Measurements from ENCODE around the gene TSSK2.

Gene TSSK2

DNA sequence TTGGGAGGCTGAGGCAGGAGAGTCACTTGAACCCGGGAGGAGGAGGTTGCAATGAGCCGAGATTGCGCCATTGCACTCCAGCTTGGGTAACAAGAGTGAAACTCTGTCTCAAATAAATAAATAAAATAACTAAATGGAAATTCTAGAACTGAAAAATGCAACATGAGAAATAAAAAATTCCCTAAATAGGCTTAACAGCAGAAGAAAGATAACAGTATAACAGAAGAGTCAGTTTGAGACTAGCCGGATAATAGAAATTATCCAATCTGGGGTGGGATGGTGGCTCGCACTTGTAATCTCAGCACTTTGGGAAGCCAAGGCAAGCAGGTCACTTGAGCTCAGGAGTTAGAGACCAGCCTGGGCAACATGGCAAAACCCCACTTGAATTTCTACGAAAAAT lies 33.3 kb downstream of the TSSK2 start:
- peaks cover 25 to 35% (median 29%) of the 10 kb centered on the region in 5 donors for H3K27me3 ChIP-seq (ENCODE audit: control insufficient read depth in 5 of 5, insufficient read depth in 4 of 5, low read length in 5 of 5)
- H3K4me1 ChIP-seq (ENCODE audit: control insufficient read depth in 5 of 5, insufficient read depth in 5 of 5, low read length in 5 of 5), result peaks cover 0 to 5% (median 3%) of the 10 kb centered on the region in 5 donors
- H3K9ac ChIP-seq (ENCODE audit: low read length in 5 of 5), result no peak overlapping the region
- no peaks in the 10 kb centered on the region for H3K36me3 ChIP-seq (ENCODE audit: control insufficient read depth in 5 of 5, insufficient read depth in 5 of 5, low read length in 5 of 5)
- H3K9me3 ChIP-seq (ENCODE audit: control insufficient read depth in 5 of 5, low read length in 5 of 5), result no peaks in the 10 kb centered on the region
- H3K4me3 ChIP-seq (ENCODE audit: low read depth in 1 of 5, low read length in 5 of 5), result no peak overlapping the region
- no peak overlapping the region for H3K27ac ChIP-seq (ENCODE audit: low read depth, low read length)

DNA sequence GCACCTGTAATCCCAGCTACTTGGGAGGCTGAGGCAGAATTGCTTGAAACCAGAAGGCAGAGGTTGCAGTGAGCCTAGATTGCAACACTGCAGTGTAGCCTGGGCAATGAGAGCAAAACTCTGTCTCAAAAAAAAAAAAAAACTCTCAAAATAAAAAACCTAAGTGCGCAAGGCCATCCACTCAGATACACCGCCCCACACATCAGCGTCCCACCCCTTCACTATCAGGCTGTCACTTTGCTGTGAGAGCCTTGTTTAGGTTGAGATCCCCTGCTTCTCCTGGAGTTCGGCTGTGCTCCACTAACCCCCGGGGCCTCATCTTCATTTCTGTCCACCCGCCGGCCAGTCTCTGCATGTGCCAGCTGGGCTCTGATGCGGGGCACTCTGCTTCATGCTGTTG lies 35.3 kb downstream of the TSSK2 start:
- Histone ChIP-seq H3K27ac (ENCODE audit: low read depth, low read length) (no peak overlapping the region), H3K4me3 (ENCODE audit: low read depth in 1 of 5, low read length in 5 of 5) (no peak overlapping the region), H3K9ac (ENCODE audit: low read length in 5 of 5) (no peak overlapping the region), H3K9me3 (ENCODE audit: control insufficient read depth in 5 of 5, low read length in 5 of 5) (no peaks in the 10 kb centered on the region), H3K4me1 (ENCODE audit: control insufficient read depth in 5 of 5, insufficient read depth in 5 of 5, low read length in 5 of 5) (peaks cover 2 to 24% (median 21%) of the 10 kb centered on the region in 5 donors), H3K27me3 (ENCODE audit: control insufficient read depth in 5 of 5, insufficient read depth in 4 of 5, low read length in 5 of 5) (peaks cover 29 to 41% (median 37%) of the 10 kb centered on the region in 5 donors), H3K36me3 (ENCODE audit: control insufficient read depth in 5 of 5, insufficient read depth in 5 of 5, low read length in 5 of 5) (no peaks in the 10 kb centered on the region)

DNA sequence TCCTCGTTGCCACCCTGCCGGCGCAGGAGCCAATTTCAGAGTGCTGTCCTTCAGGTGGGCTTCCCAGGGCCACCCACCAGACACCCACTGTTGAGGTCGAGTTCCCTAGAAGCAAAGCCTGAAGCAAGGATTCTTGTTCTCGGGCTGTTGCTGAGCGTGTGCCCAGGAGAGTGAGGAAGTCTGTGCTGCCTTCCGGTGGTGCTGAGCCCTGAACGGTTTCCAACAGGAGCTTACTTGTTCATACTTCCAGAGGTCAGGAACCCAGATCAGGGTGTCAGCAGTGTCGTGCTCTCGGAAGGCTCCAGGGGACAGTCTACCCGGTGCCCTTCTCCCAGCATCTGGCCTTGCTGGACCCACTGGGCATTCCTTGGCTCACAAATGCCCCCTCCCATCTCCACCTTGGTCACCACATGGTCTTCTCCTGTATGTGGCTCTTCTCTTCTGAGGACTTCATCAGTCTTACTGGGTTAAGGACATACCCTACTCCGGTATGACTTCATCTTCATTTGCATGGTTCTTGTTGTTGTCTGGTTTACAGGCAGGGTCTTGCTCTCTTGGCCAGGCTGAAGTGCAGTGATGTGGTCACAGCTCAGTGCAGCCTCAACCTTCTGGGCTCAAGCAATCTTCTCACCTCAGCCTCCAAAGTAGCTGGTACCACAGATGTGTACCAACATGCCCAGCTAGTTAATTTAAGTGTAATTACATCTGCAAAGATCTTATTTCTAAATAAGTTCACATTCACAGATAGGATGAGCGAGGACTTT lies 36.2 kb downstream of the TSSK2 start:
- Histone ChIP-seq H3K36me3 (ENCODE audit: control insufficient read depth in 5 of 5, insufficient read depth in 5 of 5, low read length in 5 of 5) (no peaks in the 10 kb centered on the region), H3K27ac (ENCODE audit: low read depth, low read length) (no peak overlapping the region), H3K4me3 (ENCODE audit: low read depth in 1 of 5, low read length in 5 of 5) (no peak overlapping the region), H3K9me3 (ENCODE audit: control insufficient read depth in 5 of 5, low read length in 5 of 5) (no peaks in the 10 kb centered on the region), H3K4me1 (ENCODE audit: control insufficient read depth in 5 of 5, insufficient read depth in 5 of 5, low read length in 5 of 5) (peaks cover 5 to 29% (median 28%) of the 10 kb centered on the region in 5 donors), H3K9ac (ENCODE audit: low read length in 5 of 5) (no peak overlapping the region), H3K27me3 (ENCODE audit: control insufficient read depth in 5 of 5, insufficient read depth in 4 of 5, low read length in 5 of 5) (peaks cover 29 to 40% (median 37%) of the 10 kb centered on the region in 5 donors)

DNA sequence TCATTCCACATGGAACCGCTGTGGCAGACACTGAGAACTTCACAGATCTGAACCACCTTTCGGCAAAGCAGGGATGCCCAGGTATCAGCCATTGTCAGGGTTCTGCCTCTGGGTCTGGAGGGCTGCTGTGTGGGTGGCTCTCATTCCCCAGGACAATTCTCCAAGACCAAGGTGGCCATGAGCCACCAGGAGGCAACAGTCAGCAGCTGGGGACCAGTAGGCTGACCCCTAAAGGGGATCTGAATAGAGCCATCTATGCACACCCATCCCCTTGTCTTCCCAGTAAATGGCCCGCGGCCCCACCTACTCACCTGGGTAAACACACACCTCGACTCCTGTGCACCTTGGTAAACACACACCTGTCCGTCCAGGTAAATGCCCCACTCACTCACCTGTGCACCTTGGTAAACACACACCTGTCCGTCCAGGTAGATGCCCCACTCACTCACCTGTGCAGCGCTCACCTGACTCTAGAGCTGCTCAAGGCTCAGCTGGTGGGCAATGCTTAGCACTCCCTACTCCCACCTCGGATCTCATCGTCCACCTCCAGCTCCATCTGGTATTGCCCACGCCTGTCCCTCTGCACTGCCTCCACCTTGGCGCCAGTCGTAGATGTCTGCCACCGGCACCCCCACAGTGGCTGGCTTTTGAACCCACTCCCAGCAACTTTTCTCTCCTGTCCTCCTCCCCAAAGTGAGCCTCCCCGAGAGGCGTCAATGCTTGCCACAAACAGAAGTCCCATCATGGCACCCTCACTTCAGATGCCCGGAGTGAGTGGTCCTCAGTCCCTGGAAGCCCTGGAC lies 37.2 kb downstream of the TSSK2 start:
- Histone ChIP-seq H3K27ac (ENCODE audit: low read depth, low read length) (no peak overlapping the region), H3K36me3 (ENCODE audit: control insufficient read depth in 5 of 5, insufficient read depth in 5 of 5, low read length in 5 of 5) (no peaks in the 10 kb centered on the region), H3K9ac (ENCODE audit: low read length in 5 of 5) (no peak overlapping the region), H3K4me3 (ENCODE audit: low read depth in 1 of 5, low read length in 5 of 5) (no peak overlapping the region), H3K27me3 (ENCODE audit: control insufficient read depth in 5 of 5, insufficient read depth in 4 of 5, low read length in 5 of 5) (peaks cover 29 to 38% (median 37%) of the 10 kb centered on the region in 5 donors), H3K4me1 (ENCODE audit: control insufficient read depth in 5 of 5, insufficient read depth in 5 of 5, low read length in 5 of 5) (peaks cover 10 to 39% (median 38%) of the 10 kb centered on the region in 5 donors), H3K9me3 (ENCODE audit: control insufficient read depth in 5 of 5, low read length in 5 of 5) (no peaks in the 10 kb centered on the region)

DNA sequence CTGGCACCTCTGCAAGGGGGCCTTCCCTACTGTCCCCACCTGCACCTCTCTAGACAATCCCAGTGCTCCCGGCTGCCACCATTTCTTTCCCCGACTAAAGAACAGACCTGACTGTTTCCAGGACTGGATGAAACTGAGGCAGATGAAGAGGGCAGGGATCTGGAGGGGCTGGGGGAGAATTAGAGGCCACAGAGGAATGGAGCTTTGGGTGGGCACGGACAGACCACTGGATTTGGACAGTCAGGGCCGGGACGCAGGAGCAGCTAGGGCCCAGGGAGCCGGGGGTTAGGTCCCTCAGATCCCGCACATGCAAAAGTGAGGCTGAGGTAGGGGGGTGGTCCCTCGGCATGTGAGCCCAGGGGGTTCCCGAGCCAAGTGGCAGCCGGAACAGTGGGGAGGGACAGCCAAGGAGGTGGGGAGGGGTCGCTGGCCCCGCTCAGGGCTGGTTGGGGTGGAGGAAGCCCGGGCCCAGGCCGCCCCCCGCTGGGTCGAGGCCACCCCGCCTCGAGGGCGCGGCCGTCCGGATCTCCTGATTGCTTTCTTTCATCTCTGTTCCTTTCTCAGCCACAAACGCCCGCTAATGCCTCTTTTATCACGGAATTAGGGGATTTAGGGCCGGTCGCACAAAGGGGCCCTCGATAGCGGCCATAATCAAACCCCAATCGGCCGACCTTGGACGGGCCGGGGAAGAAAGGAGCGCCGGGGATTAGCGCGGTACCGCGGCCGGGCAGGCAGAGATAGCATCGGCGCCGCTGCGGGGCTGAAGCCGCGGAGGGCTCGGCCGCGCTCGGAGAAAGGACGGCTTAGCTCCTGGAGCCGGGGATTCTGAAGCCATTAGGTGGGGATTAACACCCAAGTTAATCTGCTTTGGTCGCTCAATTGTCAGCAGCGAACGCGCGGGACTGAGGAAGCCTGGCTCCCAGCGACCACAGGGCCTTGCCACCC lies 38.2 kb downstream of the TSSK2 start:
- peak overlapping the region in 3 of 5 donors; percentile 26 to 65 (median 30) for H3K9ac ChIP-seq (ENCODE audit: low read length in 5 of 5)
- H3K27me3 ChIP-seq (ENCODE audit: control insufficient read depth in 5 of 5, insufficient read depth in 4 of 5, low read length in 5 of 5), result peaks cover 29 to 38% (median 37%) of the 10 kb centered on the region in 5 donors
- H3K4me3 ChIP-seq (ENCODE audit: low read depth in 1 of 5, low read length in 5 of 5), result peak overlapping the region in 4 of 5 donors; percentile 6 to 47 (median 22)
- no peaks in the 10 kb centered on the region for H3K9me3 ChIP-seq (ENCODE audit: control insufficient read depth in 5 of 5, low read length in 5 of 5)
- no peak overlapping the region for H3K27ac ChIP-seq (ENCODE audit: low read depth, low read length)
- peaks cover 19 to 49% (median 48%) of the 10 kb centered on the region in 5 donors for H3K4me1 ChIP-seq (ENCODE audit: control insufficient read depth in 5 of 5, insufficient read depth in 5 of 5, low read length in 5 of 5)
- H3K36me3 ChIP-seq (ENCODE audit: control insufficient read depth in 5 of 5, insufficient read depth in 5 of 5, low read length in 5 of 5), result peaks cover 0 to 2% (median 0%) of the 10 kb centered on the region in 5 donors

DNA sequence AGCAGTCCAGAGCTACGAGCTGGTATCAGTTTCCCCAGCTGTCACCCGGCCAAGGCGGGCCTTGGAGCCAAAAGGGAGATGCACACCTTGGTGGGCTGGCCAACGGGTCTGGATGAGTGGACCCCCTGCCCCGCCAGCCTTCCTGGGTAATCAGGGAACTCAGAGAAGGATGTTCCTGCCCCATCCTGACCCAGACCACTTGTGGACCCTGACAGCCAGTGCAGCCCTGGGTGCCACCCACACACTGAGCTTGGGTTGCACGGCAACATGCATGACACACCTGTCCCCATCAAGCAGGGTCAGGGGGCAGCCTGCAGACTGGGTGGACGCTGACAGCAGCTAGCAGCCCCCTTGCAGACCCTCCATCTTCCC lies 38.8 kb downstream of the TSSK2 start:
- H3K9ac ChIP-seq (ENCODE audit: low read length in 5 of 5), result peak overlapping the region in 3 of 5 donors; percentile 26 to 65 (median 30)

DNA sequence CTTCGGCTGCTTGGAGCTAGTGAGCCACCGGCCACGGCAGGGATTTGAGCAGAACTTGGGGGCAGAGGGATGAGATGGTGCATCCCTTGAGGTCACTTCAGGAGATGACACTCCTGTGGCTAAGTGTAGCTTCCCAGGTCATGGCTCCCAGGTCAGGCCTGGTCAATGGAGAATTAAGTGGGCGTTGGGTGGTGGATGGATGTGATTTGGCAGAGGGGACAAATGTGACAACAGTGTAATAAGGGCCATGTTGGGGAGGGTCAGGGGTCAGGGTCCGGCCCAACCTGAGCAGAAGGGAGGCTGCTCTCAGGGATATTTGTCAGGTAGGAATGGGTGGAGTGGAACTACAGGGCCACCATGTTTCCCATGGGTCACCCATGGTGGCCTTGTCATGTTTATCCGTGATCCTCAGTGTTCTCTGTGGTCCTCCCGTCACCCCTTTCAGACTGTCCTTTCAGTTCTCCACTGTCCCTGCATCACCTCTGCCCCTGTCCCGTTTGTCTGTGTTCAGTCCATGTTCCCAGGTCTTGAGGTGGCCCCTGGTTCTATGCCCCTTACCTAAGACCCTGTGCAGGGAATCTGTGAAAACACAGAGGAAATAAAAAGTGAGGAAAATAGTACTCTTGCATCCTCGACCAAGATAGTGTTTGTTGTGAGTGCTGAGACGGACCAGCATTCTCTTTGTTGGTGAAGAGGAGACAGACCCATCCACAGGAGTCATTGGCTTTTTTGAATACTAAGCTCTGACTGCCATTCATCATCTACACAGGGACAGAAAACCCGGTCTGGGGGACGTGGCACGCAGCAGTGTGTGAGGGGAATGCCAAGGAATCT lies 41.3 kb downstream of the TSSK2 start:
- Histone ChIP-seq H3K9me3 (ENCODE audit: control insufficient read depth in 5 of 5, low read length in 5 of 5) (no peaks in the 10 kb centered on the region), H3K9ac (ENCODE audit: low read length in 5 of 5) (peak overlapping the region; percentile 57 to 98 (median 95)), H3K27ac (ENCODE audit: low read depth, low read length) (peak overlapping the region; percentile 85), H3K27me3 (ENCODE audit: control insufficient read depth in 5 of 5, insufficient read depth in 4 of 5, low read length in 5 of 5) (peaks cover 22 to 28% (median 26%) of the 10 kb centered on the region in 5 donors), H3K36me3 (ENCODE audit: control insufficient read depth in 5 of 5, insufficient read depth in 5 of 5, low read length in 5 of 5) (peaks cover 0 to 14% (median 6%) of the 10 kb centered on the region in 5 donors), H3K4me1 (ENCODE audit: control insufficient read depth in 5 of 5, insufficient read depth in 5 of 5, low read length in 5 of 5) (peaks cover 24 to 81% (median 79%) of the 10 kb centered on the region in 5 donors), H3K4me3 (ENCODE audit: low read depth in 1 of 5, low read length in 5 of 5) (peak overlapping the region; percentile 81 to 90 (median 86))

More for the DNA sequence above, 38.8 kb downstream of the TSSK2 start:
- no peaks in the 10 kb centered on the region for H3K9me3 ChIP-seq (ENCODE audit: control insufficient read depth in 5 of 5, low read length in 5 of 5)
- peaks cover 0 to 2% (median 0%) of the 10 kb centered on the region in 5 donors for H3K36me3 ChIP-seq (ENCODE audit: control insufficient read depth in 5 of 5, insufficient read depth in 5 of 5, low read length in 5 of 5)
- H3K4me3 ChIP-seq (ENCODE audit: low read depth in 1 of 5, low read length in 5 of 5), result peak overlapping the region in 4 of 5 donors; percentile 6 to 47 (median 22)
- no peak overlapping the region for H3K27ac ChIP-seq (ENCODE audit: low read depth, low read length)
- H3K27me3 ChIP-seq (ENCODE audit: control insufficient read depth in 5 of 5, insufficient read depth in 4 of 5, low read length in 5 of 5), result peaks cover 29 to 38% (median 37%) of the 10 kb centered on the region in 5 donors
- peaks cover 24 to 56% (median 55%) of the 10 kb centered on the region in 5 donors for H3K4me1 ChIP-seq (ENCODE audit: control insufficient read depth in 5 of 5, insufficient read depth in 5 of 5, low read length in 5 of 5)

DNA sequence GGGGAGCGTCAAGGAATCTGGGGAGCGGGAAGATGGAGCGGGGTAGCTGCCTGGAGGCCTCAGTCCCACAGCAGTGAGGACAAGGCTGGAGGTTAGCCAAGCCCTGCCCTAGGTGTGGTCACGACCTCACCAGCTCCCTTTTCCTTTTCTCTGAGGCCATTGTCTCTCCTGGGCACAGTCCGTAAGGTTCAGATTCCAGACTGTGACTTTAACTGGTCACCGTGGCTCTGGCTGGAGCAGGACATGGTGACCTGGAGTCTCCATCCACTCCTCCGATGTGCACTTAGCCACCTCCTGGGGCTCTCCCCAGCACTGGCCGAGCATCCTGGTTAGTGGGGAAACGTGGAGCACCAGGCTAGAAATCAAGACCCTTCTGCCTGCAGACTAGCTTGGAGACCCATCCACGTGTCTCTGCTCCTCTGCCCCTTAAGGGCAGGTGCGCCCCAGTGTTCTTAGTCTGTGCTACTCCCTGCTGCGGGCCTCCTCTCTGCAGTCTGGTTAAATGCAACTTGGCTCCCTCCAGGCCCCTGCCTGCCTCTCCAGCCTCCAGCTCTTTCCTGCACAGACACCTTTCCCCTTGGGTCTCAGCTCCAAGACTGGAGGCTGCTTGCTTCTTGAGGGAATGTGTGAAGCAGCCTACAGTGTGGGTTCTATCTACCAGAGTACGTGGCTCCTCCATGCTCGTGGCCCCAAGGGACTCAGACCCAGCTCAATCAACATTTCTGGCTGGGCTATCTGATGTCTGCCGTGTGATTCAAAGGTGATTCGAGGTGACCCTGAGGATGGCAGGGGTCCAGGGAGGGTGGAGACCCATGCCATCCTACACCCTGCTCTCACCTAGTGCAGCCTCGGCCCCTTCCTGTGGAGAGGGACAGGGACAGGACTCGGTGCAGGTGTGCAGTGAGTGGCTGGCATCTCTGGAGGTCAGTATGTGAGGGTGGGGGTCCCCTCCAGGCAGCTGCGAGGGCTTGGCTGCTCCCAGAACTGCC lies 42.2 kb downstream of the TSSK2 start:
- no peaks in the 10 kb centered on the region for H3K9me3 ChIP-seq (ENCODE audit: control insufficient read depth in 5 of 5, low read length in 5 of 5)
- H3K27me3 ChIP-seq (ENCODE audit: control insufficient read depth in 5 of 5, insufficient read depth in 4 of 5, low read length in 5 of 5), result peaks cover 13 to 19% (median 18%) of the 10 kb centered on the region in 5 donors
- peak overlapping the region in 3 of 5 donors; percentile 4 to 90 (median 86) for H3K4me3 ChIP-seq (ENCODE audit: low read depth in 1 of 5, low read length in 5 of 5)
- H3K36me3 ChIP-seq (ENCODE audit: control insufficient read depth in 5 of 5, insufficient read depth in 5 of 5, low read length in 5 of 5), result peaks cover 0 to 14% (median 6%) of the 10 kb centered on the region in 5 donors
- peak overlapping the region; percentile 85 for H3K27ac ChIP-seq (ENCODE audit: low read depth, low read length)
- peaks cover 24 to 90% (median 84%) of the 10 kb centered on the region in 5 donors for H3K4me1 ChIP-seq (ENCODE audit: control insufficient read depth in 5 of 5, insufficient read depth in 5 of 5, low read length in 5 of 5)
- peak overlapping the region in 3 of 5 donors; percentile 57 to 96 (median 95) for H3K9ac ChIP-seq (ENCODE audit: low read length in 5 of 5)
